HG02798 (cell line): ENCODE data around the gene TADA2B.

Experiments
- ATAC-seq: cut with Tn5 transposase; IDR thresholded peaks from one replicate; pipeline ENCODE4 v1.9.1; 2021; ENCODE audit warnings: mild to moderate bottlenecking; ENCODE audit not compliant: unreplicated experiment, poor library complexity

Gene TADA2B

DNA sequence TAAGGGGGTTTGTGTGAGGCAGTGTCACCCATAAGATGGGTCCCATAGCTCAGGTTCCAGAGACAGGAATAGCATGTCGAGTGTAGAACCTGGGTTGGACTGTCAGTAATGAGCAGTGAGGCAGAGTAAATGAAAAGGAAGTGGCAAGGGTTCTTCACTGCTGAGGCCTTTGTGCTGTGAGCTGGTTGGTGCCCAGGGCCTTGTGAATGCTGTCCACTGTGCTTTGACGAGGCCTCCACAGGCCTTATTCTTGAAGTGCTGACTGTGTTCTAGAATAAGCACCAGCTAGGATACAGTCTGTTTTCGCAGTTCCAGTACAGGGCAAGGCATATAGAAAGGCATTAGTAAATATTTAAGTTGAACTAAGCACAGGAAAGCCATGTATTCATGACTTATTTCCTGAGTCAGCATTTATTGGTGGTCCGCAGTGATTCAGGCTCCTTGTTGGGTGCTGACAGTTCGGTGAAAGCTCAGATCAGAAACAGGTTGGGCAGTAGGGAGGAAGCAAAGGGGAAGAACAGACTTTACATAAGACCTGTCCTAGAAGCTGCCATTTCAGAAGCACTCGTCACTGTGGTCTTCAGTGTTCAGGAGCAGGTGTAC lies 25.6 kb upstream of the TADA2B start:
- no peak for ATAC-seq

DNA sequence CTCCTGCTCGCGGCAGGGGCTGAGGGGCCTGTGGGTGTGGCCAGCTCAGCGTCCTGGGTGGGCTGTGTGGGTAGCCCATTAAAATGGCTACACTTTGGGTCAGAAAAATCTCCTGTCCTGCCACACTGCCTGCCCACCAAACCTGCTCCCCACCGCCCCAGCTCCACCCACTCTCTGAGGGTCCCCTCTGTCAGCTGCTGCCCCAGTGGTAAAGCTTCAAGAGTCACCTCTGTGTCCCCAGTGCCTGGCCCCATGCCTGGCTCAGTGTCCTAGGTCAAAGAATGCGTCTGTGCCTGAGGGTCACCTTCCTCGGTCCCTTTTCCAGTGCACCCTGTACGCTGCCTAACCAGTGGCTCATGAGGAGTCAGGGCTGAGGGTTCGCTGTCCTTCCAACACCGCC lies 24.9 kb upstream of the TADA2B start:
- no peak for ATAC-seq

DNA sequence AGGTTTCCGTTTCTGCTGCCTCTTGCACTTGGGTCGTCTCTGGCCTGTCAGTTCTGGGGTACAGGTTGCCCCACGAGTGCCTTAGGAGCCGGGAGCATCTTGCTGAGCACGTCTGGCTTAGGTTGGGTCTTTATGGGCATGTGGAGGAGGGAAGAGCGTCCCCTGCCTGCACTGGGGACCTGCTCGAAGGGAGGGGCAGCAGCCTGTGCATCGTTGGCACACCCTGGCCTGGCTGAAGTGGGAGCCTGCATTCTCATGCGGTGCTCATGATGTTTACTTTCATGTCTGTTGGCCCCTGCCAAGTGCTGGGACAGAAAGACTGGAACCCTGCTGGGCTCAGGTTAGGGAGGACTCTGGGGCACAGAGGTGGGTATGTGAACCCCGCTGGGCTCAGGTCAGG lies 23.8 kb upstream of the TADA2B start:
- ATAC-seq = no peak

DNA sequence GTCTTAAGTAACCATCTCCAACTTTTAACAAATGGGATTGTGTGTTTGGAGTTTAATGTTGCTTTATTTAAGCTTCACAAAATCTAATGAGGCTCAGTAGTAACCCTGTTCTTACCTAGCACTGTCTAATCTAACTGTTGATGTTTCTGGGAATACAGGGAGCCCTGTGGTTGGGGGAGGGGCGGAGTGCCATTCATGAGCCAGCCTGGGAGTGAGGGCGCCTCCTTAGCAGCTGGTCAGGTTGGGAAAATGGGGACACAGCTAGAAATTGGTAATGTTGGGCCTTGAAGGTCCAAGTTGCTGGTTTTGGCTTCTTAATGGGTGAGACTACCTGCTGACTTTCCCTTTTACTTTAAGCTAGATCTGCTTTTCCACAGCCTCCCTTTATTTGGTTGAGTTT lies 22.9 kb upstream of the TADA2B start:
- no peak for ATAC-seq

DNA sequence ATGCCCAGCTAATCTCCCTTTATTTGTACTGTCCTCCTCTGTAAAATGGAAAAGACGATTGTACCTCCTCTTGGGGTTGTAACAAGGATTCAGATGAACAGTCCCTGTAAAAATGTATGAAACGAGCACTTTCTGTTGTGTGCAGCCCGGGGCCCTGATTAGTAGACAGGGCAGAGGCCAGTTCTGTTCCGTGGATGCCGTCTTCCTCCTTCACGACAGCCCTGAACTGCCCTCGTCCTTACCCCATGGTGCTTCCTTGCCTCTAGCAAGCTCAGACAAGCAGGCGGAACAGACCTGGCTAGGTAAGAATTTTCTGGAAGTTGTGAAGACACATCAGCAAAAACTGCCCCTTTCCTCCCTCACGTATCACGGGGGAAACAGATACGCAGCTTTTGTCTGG lies 22.3 kb upstream of the TADA2B start:
- no peak for ATAC-seq

DNA sequence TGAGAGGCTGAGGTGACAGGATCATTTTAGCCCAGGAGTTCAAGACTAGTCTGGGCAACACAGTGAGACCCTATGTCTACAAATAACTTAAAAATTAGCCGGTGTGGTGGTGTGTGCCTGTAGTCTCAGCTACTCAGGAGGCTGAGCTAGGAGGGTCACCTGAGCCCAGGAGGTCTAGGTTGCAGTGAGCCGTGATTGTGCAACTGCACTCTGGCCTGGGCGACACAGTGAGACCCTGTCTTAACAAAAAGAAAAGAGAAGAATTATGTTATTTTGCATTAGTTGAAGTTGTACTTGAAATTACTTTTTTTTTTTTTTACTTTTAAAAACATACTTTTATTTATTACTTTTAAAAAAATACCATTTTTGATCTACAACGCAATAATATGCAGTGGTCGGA lies 21.8 kb upstream of the TADA2B start:
- ATAC-seq = no peak

DNA sequence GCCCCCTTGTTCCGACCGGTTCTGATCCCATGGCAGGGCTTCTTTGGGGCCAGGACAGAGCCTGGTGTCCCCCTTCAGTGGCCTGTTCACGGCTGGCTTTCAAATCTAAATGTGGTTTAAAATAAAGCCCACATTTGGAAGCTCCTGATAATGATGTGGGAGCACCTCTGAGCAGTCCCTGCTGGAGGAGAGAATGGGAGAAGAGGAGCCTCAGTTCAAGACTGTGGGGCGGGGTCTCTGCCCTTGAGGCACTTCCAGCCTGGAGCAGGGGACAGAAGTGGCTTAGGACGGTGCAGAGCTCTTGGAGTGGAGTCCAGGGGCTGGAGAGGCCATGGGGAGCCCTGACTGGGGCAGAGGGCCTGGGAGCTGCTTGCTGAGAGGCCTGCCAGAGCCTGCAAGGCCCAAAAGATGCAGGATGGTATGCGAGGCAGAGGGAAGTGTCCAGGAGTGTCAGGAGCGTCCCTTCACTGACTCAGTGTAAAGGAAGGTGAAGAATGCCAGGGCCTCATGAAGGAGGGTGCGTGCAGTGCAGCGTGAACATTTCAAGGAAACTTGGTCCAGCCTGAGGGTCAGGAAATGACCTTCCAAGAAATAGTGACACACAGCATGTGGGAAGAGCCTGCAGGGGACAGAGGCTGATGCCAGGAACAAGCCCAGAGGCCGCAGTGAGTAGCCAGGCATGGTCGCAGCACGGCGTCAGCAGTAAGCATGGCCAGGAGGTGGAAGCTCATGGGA lies 21.1 kb upstream of the TADA2B start:
- no peak for ATAC-seq

DNA sequence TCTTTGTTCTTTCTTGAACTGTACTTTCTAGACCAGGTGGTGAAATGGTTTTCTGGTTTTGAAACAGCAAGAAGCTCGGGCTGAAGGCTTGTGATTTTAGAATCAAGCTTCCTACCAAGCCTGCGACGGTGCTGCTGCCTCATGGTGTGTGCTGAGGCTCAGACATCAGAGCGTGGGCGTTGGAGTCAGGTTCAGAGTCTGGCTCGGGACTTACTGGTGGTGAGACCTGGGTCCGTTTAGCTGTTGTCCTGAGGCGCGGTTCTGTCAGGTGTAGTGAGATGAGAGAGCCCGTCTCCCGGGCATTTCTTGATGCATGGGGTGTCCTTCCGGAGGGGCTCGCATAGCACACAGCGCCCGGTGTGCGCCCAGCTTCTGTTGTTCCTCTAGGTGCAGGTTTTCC lies 19.7 kb upstream of the TADA2B start:
- no peak for ATAC-seq

DNA sequence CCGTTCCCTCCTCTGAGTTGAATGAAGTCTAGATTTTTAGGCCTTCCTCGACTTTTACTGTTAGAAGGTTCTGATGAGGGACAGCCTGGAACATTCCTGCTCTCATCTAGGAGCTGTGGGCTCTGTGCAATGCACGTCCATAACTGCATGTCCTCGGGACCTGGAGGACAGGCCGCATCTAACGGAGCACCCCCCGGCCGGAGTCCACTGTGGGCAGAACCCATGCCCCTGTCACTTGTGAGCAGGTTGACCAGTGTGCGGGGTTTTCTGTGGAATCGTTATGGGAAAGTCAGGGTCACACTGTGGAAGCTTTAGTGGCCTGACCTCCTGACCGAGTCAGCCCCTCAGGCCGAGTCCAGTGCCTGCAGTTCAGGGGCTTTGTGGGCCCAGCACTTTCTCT lies 19.3 kb upstream of the TADA2B start:
- ATAC-seq = no peak

DNA sequence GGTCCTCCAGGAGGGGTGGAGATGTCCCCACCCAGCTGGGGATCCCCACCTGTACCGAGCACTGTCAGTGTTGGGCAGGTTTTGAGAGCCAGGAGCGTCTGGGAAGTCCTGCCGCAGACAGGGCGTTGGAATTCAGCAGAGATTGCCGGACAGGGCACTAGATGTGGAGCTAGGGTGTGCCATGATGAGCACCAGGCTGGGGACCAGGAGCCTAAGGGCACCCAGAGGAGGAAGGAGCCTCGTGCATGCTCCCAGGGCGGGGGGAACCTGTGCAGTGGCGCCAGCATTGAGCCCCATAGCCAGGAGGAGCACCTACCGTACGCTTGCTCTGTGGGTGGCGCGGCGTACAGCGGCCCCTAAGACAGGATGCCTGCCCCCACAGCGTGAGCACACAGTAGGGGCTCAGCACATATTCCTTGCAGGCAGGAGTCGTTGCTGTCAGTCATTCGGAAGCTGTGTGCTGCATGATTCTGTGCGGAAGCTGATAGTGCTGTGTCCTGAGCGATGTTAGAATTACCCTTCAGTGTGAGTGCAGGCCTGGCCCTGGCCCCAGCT lies 18.8 kb upstream of the TADA2B start:
- ATAC-seq = no peak

DNA sequence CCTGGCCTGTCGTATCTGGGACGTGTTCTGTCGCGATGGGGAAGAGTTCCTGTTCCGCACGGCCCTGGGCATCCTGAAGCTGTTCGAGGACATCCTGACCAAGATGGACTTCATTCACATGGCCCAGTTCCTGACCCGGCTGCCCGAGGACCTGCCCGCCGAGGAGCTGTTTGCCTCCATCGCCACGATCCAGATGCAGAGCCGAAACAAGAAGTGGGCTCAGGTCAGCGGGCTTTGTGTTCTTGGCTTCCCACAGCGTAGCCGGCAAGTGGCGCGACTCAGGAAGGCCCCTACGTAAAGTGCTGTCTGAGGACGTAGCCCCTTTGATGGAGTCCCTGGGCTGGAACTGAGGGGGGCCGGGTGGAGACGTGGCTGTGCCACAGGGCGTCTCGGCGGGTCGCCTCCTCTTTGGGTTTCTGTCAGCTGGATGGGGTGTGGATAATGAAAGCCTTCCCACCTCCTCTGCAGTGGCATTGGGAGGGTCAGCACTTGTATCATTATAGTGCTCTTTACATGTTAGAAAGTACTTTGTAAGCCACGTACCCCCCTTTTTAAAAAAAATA lies 18.1 kb upstream of the TADA2B start:
- no peak for ATAC-seq

DNA sequence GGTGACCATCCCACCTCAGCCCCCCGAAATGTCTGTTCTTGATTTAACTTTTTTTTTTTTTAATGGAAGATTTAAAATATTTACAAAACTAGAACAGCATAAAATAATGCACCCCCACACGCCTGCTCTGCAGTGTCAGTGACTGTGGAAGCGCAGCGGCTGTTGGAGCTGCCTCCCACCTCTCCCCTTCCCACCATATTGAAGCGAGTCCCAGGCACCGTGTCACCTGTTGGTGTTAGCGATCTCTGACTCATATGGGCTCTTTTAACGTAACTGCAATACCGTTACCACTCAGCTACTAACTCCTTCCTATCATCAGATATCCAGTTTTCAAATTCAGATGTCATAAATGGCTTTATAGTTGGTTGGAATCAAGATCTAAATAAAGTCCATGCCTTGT lies 17.1 kb upstream of the TADA2B start:
- ATAC-seq = no peak

DNA sequence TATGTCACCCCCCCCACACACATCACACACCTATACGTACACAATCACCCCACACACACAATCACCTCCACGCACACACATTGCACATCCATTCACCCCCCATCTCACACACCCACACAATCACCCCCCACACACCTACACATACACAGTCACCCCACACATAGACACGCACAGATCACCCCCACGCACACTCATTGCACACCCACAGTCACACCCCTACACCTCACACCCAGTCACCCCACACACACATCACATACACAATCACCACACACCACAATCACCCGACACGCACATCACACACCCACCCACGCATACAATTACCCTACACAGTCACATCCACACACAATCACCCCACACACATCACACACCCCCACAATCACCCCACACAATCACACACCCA lies 15.9 kb upstream of the TADA2B start:
- no peak for ATAC-seq

DNA sequence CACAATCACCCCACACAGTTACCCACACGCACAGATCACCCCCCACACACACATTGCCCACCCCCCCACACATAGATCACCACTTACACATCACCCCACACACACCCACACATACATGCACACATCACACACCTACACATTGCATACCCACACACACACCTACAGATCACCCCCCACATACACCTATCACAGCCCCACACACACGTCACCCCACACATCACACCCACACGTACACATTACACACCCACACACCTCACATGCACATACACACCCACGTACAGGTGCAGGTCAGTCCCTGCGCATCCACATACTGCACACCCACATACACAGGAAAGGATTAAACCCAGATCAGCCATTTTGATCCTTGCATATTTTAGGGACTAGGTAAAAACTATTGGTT lies 15.3 kb upstream of the TADA2B start:
- ATAC-seq = no peak

DNA sequence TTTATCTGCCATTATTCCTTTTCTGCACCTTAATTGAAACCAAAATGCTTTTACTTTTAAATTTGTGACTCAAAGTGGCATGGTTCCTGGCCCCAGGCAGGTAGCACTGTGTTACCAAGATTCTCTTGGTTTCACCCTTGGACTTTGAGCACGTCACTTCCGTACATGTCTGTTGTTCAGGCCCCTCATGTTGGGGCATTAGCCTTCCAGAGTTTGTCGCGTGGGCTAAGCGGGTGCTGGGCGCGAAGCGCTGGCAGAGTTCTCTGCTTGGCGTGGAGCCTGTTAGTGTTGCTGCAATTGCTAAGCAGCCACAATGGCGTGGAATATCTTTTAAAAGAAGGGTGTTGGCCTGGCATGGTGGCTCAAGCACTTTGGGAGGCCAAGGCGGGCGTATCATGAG lies 14.0 kb upstream of the TADA2B start:
- ATAC-seq = no peak

DNA sequence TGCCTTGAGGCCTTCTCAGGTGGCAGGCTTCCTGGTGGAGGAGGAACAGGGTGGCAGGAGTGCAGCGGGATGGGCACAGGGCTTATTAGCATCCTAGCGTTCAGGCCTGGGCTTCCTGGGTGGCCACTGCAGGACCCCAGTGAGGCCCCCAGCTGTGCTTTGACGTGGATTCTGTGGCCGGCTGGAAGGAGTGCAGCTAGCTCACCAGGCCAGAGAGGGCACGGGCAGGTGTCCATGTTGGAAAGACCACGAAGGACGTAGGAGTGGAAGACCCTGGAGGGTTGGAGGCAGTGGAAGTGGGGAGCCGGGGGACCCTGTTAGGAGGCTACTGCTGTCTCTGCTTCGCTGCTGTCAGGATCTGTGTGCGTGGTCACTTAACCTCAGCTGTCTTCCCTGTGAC lies 13.3 kb upstream of the TADA2B start:
- no peak for ATAC-seq

DNA sequence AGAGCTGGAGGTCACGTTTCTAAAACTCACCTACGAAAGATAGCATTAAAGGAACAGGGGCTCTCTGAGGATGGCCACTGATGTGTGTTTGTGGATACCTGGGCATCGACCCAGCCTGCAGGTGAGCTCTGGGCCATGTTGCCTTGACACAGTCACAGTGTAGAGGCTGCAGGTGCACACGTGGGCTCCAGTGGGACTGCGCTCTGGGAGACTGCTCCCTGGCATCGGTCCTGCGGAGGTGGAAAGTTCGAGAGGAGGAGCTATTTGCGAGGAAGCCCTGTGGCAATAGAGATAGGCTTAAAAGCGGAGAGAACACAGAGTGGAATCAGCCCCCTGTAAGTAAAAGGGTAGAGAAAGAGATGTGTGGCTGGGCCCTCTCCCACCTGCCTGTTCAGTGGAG lies 12.3 kb upstream of the TADA2B start:
- no peak for ATAC-seq

DNA sequence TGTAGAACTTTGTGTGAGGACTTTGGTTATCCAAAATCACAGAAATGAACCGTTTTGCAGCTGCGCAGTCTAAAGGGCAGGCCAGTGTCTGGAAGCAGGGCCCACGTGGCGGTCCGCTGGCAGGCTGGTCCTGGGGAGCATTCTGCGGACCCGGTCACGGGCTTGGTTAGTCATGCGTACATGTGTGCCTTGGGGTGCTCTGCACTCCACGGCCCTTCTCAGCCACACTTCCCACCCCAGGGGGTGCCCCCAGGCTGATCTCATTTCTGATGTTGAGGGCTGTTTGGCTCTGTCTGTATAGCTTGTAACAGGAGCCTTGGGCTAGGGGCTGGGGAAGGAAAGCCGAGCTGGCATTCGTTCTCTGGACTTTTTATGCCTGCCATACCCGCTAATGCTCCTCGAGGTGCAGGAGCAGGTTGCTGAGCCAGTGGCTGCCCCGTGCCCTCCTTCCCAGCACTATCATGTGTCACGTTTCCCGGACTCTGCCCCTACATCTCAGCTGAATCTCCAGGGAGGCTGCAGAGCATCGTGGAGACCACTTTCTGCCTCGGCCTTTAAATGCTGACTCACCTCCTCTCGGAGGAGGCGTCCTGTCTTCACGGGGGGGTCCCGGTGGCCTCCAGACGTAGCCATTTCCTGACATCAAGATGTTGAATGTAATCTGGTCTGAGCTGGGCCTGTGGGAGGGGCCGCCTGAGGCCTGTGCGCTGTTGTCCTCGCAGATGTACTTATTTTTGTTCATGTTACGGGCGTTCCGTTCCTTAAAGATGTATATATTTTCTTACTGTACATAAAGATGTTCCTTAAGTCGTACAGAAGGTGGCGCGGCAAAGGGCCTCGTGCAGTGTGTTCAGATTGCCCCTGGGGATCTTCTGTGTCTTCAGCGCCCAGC lies 11.4 kb upstream of the TADA2B start:
- no peak for ATAC-seq

DNA sequence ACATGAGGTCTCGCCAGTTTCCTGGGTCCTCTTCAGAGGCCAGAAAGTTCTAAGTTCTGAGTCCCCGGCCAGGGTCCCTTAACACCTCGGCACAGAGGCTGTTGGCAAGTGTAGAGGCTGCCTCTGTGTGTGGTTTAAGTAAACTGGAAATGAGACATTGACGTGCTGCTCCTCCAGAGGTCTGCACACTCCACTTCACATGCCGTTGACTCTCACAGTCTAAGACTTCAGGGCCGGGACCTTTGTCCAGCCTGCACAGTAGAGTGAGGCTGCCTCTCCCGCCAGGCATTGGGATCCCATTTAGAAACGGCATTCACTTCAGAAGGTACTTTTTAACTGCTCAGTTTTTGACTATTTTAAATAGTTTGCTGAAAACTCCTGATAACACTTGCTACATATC lies 10.6 kb upstream of the TADA2B start:
- ATAC-seq = no peak

DNA sequence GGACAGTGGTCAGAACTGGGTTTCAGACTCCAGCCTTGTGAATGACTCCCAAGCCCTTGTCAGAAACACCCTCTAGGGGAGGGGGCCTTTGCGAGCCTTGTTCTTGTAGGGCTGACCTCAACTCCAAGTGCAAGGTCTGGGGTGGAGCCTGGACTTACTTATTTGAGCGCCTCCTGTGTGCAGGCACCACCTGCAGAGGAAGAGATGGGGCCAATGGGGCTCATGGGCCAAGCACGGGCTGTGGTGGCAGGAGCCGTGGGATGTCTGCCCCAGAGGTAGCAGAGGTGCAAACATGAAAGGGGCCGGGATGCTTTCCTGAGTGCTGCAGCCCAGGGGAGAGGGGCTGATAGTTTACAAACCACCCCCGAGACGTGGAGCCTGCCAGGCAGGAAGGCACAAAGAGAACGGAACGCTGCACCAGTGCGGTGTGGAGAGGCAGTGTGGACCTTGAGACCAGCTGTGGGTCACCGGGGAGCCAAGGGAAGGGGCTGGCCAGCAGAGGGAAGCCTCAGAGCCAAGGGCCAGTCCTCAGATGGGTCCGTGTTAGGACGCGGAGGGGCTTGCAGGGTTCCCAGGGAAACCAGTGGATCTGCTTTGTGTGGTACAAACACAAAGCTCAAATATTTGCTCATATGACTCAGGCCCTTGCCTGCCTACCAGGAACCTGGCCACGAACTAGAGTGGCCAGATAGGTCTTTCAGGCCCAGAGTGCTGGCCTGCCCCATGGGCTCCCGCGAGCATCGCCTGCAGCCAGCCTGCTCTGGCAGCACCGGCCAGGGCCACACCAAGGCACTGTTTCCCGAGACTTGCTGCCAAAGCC lies 8.7 kb upstream of the TADA2B start:
- ATAC-seq = no peak
